ENCODE measurements around the gene FLRT2. TPM values are rescaled to one million over a fixed set of nuclear protein-coding genes. Genes with fewer than 3 reads are reported as not detected.

FLRT2 gene
- total RNA-seq, 4 donors from 2014 or later = 2.5 to 13.0 (median 7.9) TPM

GRCh38 chr14:85695300-85695699, 165.4 kb downstream of the FLRT2 start:
- TF ChIP-seq POLR2A (IDR thresholded peaks at IDR 0.05; ENCODE audit: low read depth) (no peak), POLR2AphosphoS5 (IDR thresholded peaks at IDR 0.05) (no peak)
- intact Hi-C loops (cut with DNase I) = no loop called here
- WGBS = 83% methylated on average over 2 of the region's 2 CpGs

GRCh38 chr14:85701116-85701515, 171.2 kb downstream of the FLRT2 start:
- Histone ChIP-seq H3K9me3 (no peaks in the 10 kb centered on the region), H3K4me3 (no peak overlapping the region), H3K4me1 (no peaks in the 10 kb centered on the region), H3K27me3 (no peaks in the 10 kb centered on the region), H3K27ac (replicated peaks in 1 of 4) (no peak overlapping the region), H3K36me3 (no peaks in the 10 kb centered on the region)
- WGBS = 86% methylated on average over 6 of the region's 6 CpGs
- no peak for DNase-seq (ENCODE audit: extremely low spot score)
- TF ChIP-seq CTCF (IDR thresholded peaks at IDR 0.05) (no peak), EP300 (IDR thresholded peaks at IDR 0.05) (no peak), POLR2AphosphoS5 (IDR thresholded peaks at IDR 0.05) (no peak)
- intact Hi-C loops (cut with DNase I) = no loop called here

More at GRCh38 chr14:85695300-85695699, 165.4 kb downstream of the FLRT2 start:
- Histone ChIP-seq H3K4me1 (no peaks in the 10 kb centered on the region), H3K9me3 (no peaks in the 10 kb centered on the region), H3K27ac (replicated peaks in 1 of 4) (no peak overlapping the region), H3K27me3 (no peaks in the 10 kb centered on the region), H3K4me3 (no peak overlapping the region), H3K36me3 (no peaks in the 10 kb centered on the region)
- DNase-seq (ENCODE audit: extremely low spot score) = no peak

GRCh38 chr14:85701763-85702162, 171.8 kb downstream of the FLRT2 start:
- intact Hi-C loops (cut with DNase I) = no loop called here
- TF ChIP-seq POLR2A (IDR thresholded peaks at IDR 0.05; ENCODE audit: low read depth) = no peak
- no peak for TF ChIP-seq EP300 (IDR thresholded peaks at IDR 0.05)
- TF ChIP-seq POLR2AphosphoS5 (IDR thresholded peaks at IDR 0.05) = no peak
- Histone ChIP-seq H3K27me3 (no peaks in the 10 kb centered on the region), H3K27ac (replicated peaks in 1 of 4) (no peak overlapping the region), H3K4me3 (no peak overlapping the region), H3K9me3 (no peaks in the 10 kb centered on the region), H3K36me3 (no peaks in the 10 kb centered on the region), H3K4me1 (no peaks in the 10 kb centered on the region)
- DNase-seq (ENCODE audit: extremely low spot score) = no peak
- WGBS = 72% methylated on average over 3 of the region's 3 CpGs

GRCh38 chr14:85702191-85702590, 172.2 kb downstream of the FLRT2 start:
- intact Hi-C loops (cut with DNase I) = no loop called here
- TF ChIP-seq POLR2A (IDR thresholded peaks at IDR 0.05; ENCODE audit: low read depth) (no peak), EP300 (IDR thresholded peaks at IDR 0.05) (no peak), POLR2AphosphoS5 (IDR thresholded peaks at IDR 0.05) (no peak), CTCF (IDR thresholded peaks at IDR 0.05) (no peak)
- Histone ChIP-seq H3K27me3 (no peaks in the 10 kb centered on the region), H3K4me1 (no peaks in the 10 kb centered on the region), H3K4me3 (no peak overlapping the region), H3K27ac (replicated peaks in 1 of 4) (no peak overlapping the region), H3K9me3 (no peaks in the 10 kb centered on the region), H3K36me3 (no peaks in the 10 kb centered on the region)
- no peak for DNase-seq (ENCODE audit: extremely low spot score)
- 65% methylated on average over 1 of the region's 1 CpG for WGBS

- intact Hi-C loops (cut with DNase I) = no loop called here
- TF ChIP-seq POLR2A (IDR thresholded peaks at IDR 0.05; ENCODE audit: low read depth) (no peak), POLR2AphosphoS5 (IDR thresholded peaks at IDR 0.05) (no peak), EP300 (IDR thresholded peaks at IDR 0.05) (no peak), CTCF (IDR thresholded peaks at IDR 0.05) (no peak)
- Histone ChIP-seq H3K9me3 (no peaks in the 10 kb centered on the region), H3K36me3 (no peaks in the 10 kb centered on the region), H3K27ac (replicated peaks in 1 of 4) (no peak overlapping the region), H3K4me3 (no peak overlapping the region), H3K27me3 (no peaks in the 10 kb centered on the region), H3K4me1 (no peaks in the 10 kb centered on the region)
- no peak for DNase-seq (ENCODE audit: extremely low spot score)
- WGBS = 81% methylated on average over 3 of the region's 3 CpGs
These were observed 173.1 kb downstream of the FLRT2 start for GRCh38 chr14:85702997-85703396.
